ENCODE measurements around the gene ELAVL1. TPM values are rescaled to one million over a fixed set of nuclear protein-coding genes. Genes with fewer than 3 reads are reported as not detected.
A peak's percentile ranks its signal among the peaks of the same experiment; 100 is the strongest.

Gene ELAVL1
- total RNA-seq, 1 experiment from 2014 or later = 85.4 TPM

DNA sequence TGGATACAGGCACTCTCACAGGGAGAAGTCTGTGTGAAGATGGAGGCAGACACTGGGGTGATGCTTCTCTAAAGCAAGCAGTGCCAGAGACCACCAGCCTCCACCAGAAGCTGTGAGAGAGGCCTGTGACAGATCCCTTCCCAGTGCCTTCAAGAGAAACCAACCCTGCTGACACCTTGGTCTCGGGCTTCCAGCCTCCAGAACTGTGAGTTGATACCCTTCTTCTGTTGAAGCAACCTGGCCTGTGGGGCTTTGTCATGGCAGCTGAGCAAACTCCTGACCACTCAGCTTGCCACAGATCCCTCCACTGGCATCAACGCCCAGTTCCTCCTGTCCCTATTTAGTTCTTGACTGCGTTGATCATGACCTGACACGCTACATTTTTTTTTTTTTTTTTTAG lies 29.0 kb downstream of the ELAVL1 start:
- H3K36me3 ChIP-seq (replicated peaks; ENCODE audit: control insufficient read depth, insufficient read depth, low read length) = peaks cover 40% of the 10 kb centered on the region
- DNase-seq = no peak
- no peaks in the 10 kb centered on the region for H3K27me3 ChIP-seq (ENCODE audit: control insufficient read depth, insufficient read depth, low read length)
- H3K4me3 ChIP-seq (ENCODE audit: insufficient read depth, low read depth, low read length) = no peak overlapping the region

- Histone ChIP-seq H3K4me3 (ENCODE audit: insufficient read depth, low read depth, low read length) (no peak overlapping the region), H3K27me3 (ENCODE audit: control insufficient read depth, insufficient read depth, low read length) (no peaks in the 10 kb centered on the region), H3K36me3 (replicated peaks; ENCODE audit: control insufficient read depth, insufficient read depth, low read length) (peaks cover 30% of the 10 kb centered on the region)
- no peak for DNase-seq
Measured at GRCh38 chr19:7975037-7975436, 30.4 kb downstream of the ELAVL1 start.

DNA sequence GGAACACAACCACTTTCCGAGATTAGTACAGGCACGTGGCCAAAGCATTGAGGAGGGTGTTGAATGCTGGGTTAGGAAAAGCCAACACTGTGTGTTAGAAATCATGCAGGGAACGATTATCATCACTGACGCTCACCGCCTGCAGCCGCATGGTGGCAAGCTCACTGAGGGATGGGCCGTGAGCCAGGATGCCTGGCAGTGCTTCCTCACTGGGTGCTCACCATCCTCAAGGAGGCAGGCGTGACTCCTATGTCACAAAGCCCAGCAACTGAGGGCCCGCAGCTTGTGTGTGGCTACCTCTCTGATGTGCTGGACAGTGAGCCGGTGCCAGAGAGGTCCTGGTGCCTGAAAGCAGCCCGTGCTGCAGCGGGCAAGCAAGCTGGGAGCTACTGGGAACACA lies 31.6 kb downstream of the ELAVL1 start:
- Histone ChIP-seq H3K36me3 (replicated peaks; ENCODE audit: control insufficient read depth, insufficient read depth, low read length) (peaks cover 29% of the 10 kb centered on the region), H3K4me3 (ENCODE audit: insufficient read depth, low read depth, low read length) (no peak overlapping the region), H3K27me3 (ENCODE audit: control insufficient read depth, insufficient read depth, low read length) (no peaks in the 10 kb centered on the region)
- no peak for DNase-seq

- no peak for DNase-seq
- no peak overlapping the region for H3K4me3 ChIP-seq (ENCODE audit: insufficient read depth, low read depth, low read length)
- peaks cover 30% of the 10 kb centered on the region for H3K36me3 ChIP-seq (replicated peaks; ENCODE audit: control insufficient read depth, insufficient read depth, low read length)
- H3K27me3 ChIP-seq (ENCODE audit: control insufficient read depth, insufficient read depth, low read length) = no peaks in the 10 kb centered on the region
Measured at GRCh38 chr19:7971553-7972520, 33.6 kb downstream of the ELAVL1 start.

DNA sequence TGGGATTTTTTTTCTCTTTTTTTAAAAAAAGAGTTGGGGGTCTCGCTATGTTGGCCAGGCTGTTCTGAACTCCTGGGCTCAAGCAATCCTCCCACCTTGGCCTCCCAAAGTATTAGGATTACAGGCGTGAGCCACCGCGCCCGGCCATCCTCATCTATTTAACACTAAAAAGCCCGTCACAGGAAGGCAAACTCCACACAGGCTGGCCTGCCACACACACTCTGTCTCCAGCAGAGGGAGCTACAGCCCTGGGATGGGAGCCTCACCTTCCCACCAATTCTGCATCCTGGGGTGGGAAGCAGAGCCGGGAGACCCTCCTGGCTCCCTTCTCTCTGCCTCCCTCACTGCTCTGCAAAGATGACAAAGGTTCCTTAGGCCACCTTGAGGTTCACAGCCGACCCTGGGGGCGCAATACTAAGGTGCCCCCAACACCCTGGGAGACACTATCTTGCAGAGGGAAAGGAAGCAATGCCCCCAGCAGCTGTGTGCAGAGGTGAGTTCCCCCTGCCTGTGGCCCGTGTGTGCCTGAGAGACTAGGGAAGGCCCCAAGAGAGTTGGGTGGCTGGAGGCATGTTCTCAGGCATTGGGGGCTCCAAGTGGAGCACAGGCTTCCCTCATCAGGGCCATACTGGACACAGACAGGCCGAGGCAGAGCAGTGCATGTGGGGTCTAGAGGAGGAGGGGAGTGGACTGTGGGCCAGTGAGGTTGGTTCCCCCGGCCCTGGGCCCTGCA lies 34.6 kb downstream of the ELAVL1 start:
- Histone ChIP-seq H3K4me3 (ENCODE audit: insufficient read depth, low read depth, low read length) (no peak overlapping the region), H3K27me3 (ENCODE audit: control insufficient read depth, insufficient read depth, low read length) (no peaks in the 10 kb centered on the region), H3K36me3 (replicated peaks; ENCODE audit: control insufficient read depth, insufficient read depth, low read length) (peaks cover 31% of the 10 kb centered on the region)
- peak; percentile 91 for DNase-seq

DNA sequence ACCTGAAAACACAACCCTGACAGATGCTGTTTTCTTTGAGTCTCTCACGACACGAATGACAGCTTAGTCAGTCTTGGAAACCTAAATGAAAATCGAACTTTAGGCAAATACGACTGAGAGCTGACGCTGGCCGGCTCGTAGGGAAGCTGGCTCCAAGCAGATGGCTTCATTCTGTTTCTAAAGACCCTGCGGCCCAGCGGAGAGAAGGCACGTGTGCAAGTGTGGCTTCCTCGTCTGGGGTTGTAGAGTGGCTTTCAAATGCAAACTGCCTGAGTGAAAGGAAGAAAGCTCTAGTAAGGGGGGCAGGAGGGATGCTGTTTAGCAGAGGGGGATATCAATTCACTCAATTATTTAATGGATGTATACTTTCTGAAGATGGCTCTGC lies 35.9 kb downstream of the ELAVL1 start:
- H3K4me3 ChIP-seq (ENCODE audit: insufficient read depth, low read depth, low read length) = no peak overlapping the region
- H3K27me3 ChIP-seq (ENCODE audit: control insufficient read depth, insufficient read depth, low read length) = no peaks in the 10 kb centered on the region
- peaks cover 33% of the 10 kb centered on the region for H3K36me3 ChIP-seq (replicated peaks; ENCODE audit: control insufficient read depth, insufficient read depth, low read length)
- DNase-seq = peak; percentile 91

- Histone ChIP-seq H3K36me3 (replicated peaks; ENCODE audit: control insufficient read depth, insufficient read depth, low read length) (peaks cover 34% of the 10 kb centered on the region), H3K27me3 (ENCODE audit: control insufficient read depth, insufficient read depth, low read length) (no peaks in the 10 kb centered on the region), H3K4me3 (ENCODE audit: insufficient read depth, low read depth, low read length) (no peak overlapping the region)
- DNase-seq = no peak
Measured at GRCh38 chr19:7968796-7969554, 36.5 kb downstream of the ELAVL1 start.

DNA sequence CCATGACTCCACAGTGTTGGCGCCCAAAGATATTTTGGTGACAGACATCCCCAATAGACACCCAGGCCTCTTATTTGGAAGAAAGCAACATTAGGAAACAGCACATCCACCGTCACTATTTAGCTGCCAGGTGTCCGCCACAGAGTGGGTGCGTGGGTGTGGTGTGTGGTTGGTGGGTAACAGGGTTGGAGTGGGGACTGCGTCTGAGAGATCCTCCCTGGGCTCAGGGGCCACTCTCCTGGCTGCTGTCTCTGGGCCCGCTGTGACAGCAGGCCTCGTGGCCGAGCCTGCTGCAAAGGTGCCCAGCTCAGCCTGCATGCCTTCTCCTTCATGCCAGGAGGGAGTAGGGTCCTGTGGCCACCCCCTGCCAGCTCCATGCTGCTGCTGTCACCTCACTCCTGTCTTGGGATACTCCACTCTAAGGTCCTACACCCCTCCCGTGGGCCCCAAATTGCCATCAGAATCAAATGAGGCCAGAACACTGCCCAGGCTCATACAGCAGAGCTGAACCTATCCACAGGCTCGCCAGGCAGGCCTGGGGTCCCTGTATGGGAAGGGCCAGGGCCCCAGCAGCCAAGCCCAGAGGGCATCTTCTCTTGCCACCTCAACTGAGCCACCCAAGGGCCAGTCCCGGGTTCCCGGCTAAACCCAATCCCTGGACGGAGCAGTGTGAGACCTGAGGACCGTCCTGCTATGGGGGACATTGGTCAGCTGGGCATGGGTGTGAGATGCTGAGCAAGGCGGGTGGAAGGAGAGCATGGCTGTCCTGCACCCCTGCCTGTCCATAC lies 37.2 kb downstream of the ELAVL1 start:
- DNase-seq = no peak
- H3K36me3 ChIP-seq (replicated peaks; ENCODE audit: control insufficient read depth, insufficient read depth, low read length) = peaks cover 34% of the 10 kb centered on the region

GRCh38 chr19:7965921-7966665 lies 39.3 kb downstream of the ELAVL1 start:
- Histone ChIP-seq H3K36me3 (replicated peaks; ENCODE audit: control insufficient read depth, insufficient read depth, low read length) (peaks cover 39% of the 10 kb centered on the region), H3K27me3 (ENCODE audit: control insufficient read depth, insufficient read depth, low read length) (no peaks in the 10 kb centered on the region), H3K4me3 (ENCODE audit: insufficient read depth, low read depth, low read length) (no peak overlapping the region)
- no peak for DNase-seq

More for the DNA sequence above, 37.2 kb downstream of the ELAVL1 start:
- no peak overlapping the region for H3K4me3 ChIP-seq (ENCODE audit: insufficient read depth, low read depth, low read length)
- no peaks in the 10 kb centered on the region for H3K27me3 ChIP-seq (ENCODE audit: control insufficient read depth, insufficient read depth, low read length)

DNA sequence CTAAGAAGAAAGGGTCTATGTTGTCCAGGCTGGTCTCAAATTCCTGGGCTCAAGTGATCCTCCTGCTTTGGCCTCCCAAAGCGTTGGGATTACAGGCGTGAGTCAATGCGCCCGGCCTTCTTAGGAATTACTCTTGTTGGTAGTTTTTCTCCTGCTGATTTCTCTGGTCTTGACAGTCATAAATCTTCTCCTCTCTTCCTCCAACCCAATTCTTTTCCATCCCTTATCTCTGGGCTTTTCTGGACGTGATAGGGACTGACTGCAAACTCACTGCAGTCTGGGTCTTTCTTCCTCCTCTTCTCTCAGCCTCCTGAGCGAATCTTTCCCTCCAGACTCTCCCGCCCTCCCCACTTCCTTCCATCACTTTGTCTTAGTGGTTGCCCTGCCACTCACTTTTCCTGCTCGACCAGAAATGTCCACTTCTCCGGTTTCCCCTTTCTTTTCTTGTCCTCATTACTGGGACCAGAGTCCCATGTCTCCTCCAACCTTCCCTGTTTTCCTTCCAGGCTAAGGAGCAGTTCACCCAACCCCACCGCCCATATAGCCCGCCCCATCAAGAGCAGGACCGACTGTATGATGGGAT lies 40.1 kb downstream of the ELAVL1 start:
- Histone ChIP-seq H3K27me3 (ENCODE audit: control insufficient read depth, insufficient read depth, low read length) (no peaks in the 10 kb centered on the region), H3K36me3 (replicated peaks; ENCODE audit: control insufficient read depth, insufficient read depth, low read length) (peaks cover 43% of the 10 kb centered on the region), H3K4me3 (ENCODE audit: insufficient read depth, low read depth, low read length) (no peak overlapping the region)
- no peak for DNase-seq

- no peak for DNase-seq
- no peaks in the 10 kb centered on the region for H3K27me3 ChIP-seq (ENCODE audit: control insufficient read depth, insufficient read depth, low read length)
- no peak overlapping the region for H3K4me3 ChIP-seq (ENCODE audit: insufficient read depth, low read depth, low read length)
- H3K36me3 ChIP-seq (replicated peaks; ENCODE audit: control insufficient read depth, insufficient read depth, low read length) = peaks cover 38% of the 10 kb centered on the region
Measured at GRCh38 chr19:7963566-7963965, 41.9 kb downstream of the ELAVL1 start.

DNA sequence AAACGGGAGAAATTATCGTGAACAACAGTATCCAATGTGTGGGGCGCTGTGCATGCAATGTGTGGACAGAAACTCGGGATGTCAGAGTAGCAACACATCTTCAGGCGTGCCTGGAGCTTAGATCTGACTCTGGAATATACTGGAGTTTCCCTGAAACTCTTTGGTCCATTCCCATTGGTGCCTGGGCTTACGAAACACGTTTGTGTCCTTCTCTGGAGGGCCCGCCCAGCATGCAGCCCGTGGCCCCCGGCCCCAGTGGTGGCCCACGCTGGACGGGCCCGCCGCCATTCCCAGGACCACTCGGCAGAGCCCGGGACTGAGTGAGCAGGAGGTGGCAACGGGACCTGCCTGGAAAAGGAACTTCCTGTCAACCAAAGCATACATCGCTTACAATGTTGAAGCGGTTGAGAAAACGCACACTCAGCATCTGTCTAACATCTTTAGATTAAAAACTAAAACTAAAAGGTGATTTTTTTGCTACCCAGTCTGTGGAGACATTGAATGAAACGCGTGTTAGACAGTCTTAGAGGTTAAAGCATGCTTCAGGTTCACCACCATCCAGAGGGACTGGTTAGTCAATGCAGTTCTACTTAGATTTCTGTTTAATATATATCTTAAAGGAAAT lies 42.7 kb downstream of the ELAVL1 start:
- no peaks in the 10 kb centered on the region for H3K27me3 ChIP-seq (ENCODE audit: control insufficient read depth, insufficient read depth, low read length)
- peaks cover 32% of the 10 kb centered on the region for H3K36me3 ChIP-seq (replicated peaks; ENCODE audit: control insufficient read depth, insufficient read depth, low read length)
- no peak overlapping the region for H3K4me3 ChIP-seq (ENCODE audit: insufficient read depth, low read depth, low read length)
- DNase-seq = no peak

Data from H7 (cell line).